Keratinocyte (primary cell): ENCODE data around the gene VASH2. TPM values are rescaled to one million over a fixed set of nuclear protein-coding genes. Genes with fewer than 3 reads are reported as not detected.
A peak's percentile ranks its signal among the peaks of the same experiment; 100 is the strongest.

Experiments used
- DNase-seq: peaks from one replicate; pipeline ENCODE4 v3.0.0-alpha.2; 2011; ENCODE audit warnings: low read depth, missing footprints, low spot score
- FAIRE-seq: peaks from 2 replicates; lab custom pipeline; 2011; peaks lifted over from hg19 to GRCh38; lab: Jason Lieb, UNC
- H2AFZ ChIP-seq: 2 replicates; pipeline ENCODE4 v1.6.0; 2012; ENCODE audit warnings: low read length, control low read depth, inconsistent platforms; ENCODE audit not compliant: control insufficient read depth
- H3K27ac ChIP-seq: 2 replicates; pipeline ENCODE4 v1.5.1; 2011; ENCODE audit warnings: low read length; ENCODE audit not compliant: control insufficient read depth, insufficient read depth
- H3K27me3 ChIP-seq: 3 replicates; pipeline ENCODE4 v1.6.0; 2011; ENCODE audit warnings: low read length; ENCODE audit not compliant: control insufficient read depth, insufficient read depth; ENCODE audit errors: extremely low read depth
- H3K36me3 ChIP-seq, 2 experiments: 2 replicates in 1 of 2; 3 replicates in 1 of 2; pipeline ENCODE4 v1.5.1; 2011; ENCODE audit warnings: low read length in 2 of 2, mild to moderate bottlenecking in 1 of 2; ENCODE audit not compliant: control insufficient read depth in 2 of 2, insufficient read depth in 2 of 2; ENCODE audit errors: extremely low read depth in 1 of 2
- H3K4me1 ChIP-seq: 3 replicates; pipeline ENCODE4 v1.5.1; 2011; ENCODE audit warnings: low read length; ENCODE audit not compliant: control insufficient read depth, insufficient read depth; ENCODE audit errors: extremely low read depth
- H3K4me2 ChIP-seq: 3 replicates; pipeline ENCODE4 v1.6.0; 2011; ENCODE audit warnings: low read depth, low read length; ENCODE audit not compliant: control insufficient read depth, insufficient read depth; ENCODE audit errors: extremely low read depth
- H3K4me3 ChIP-seq, 3 experiments: fragments of 200-600 bp in 1 of 3; sonication (generic) in 1 of 3; 2 replicates in 2 of 3; 3 replicates in 1 of 3; pipeline ENCODE4 v1.5.1; 2011 to 2016; ENCODE audit warnings: low read length in 3 of 3, mild to moderate bottlenecking in 3 of 3, control low read depth in 2 of 3, inconsistent platforms in 1 of 3, low read depth in 1 of 3, mixed read lengths in 1 of 3, mixed run types in 1 of 3, moderate library complexity in 1 of 3; ENCODE audit not compliant: control insufficient read depth in 2 of 3, insufficient read depth in 2 of 3; ENCODE audit errors: extremely low read depth in 1 of 3
- H3K79me2 ChIP-seq: 2 replicates; pipeline ENCODE4 v1.6.0; 2012; ENCODE audit warnings: low read length; ENCODE audit not compliant: control insufficient read depth, insufficient read depth
- H3K9ac ChIP-seq: 3 replicates; pipeline ENCODE4 v1.6.0; 2011; ENCODE audit warnings: low read length; ENCODE audit not compliant: control insufficient read depth, insufficient read depth; ENCODE audit errors: extremely low read depth
- H3K9me1 ChIP-seq: 3 replicates; pipeline ENCODE4 v1.6.0; 2011; ENCODE audit warnings: low read length; ENCODE audit not compliant: control insufficient read depth, insufficient read depth; ENCODE audit errors: extremely low read depth
- H3K9me3 ChIP-seq: 2 replicates; pipeline ENCODE4 v1.5.1; 2012; ENCODE audit warnings: low read depth, low read length; ENCODE audit not compliant: control insufficient read depth
- H4K20me1 ChIP-seq: 3 replicates; pipeline ENCODE4 v1.6.0; 2011; ENCODE audit warnings: low read length; ENCODE audit not compliant: control insufficient read depth, insufficient read depth; ENCODE audit errors: extremely low read depth
- CTCF ChIP-seq, 3 experiments: IDR thresholded peaks in 1 of 3; conservative IDR thresholded peaks in 1 of 3; optimal IDR thresholded peaks in 1 of 3; 2 replicates in 2 of 3; 3 replicates in 1 of 3; pipeline versions ENCODE3 to v1.5.1; 2011; ENCODE audit warnings: low read length in 3 of 3, mild to moderate bottlenecking in 3 of 3, moderate library complexity in 2 of 3, control low read depth in 1 of 3, inconsistent platforms in 1 of 3; ENCODE audit not compliant: insufficient read depth in 2 of 3; ENCODE audit errors: extremely low read depth in 1 of 3
- EZH2 ChIP-seq: IDR thresholded peaks from one replicate; pipeline ENCODE4 v1.6.1; 2012; ENCODE audit warnings: inconsistent platforms, mild to moderate bottlenecking, low read length, moderate library complexity
- dilution Hi-C: fragments of 300-500 bp; cut with MboI; formaldehyde crosslinking; loops from one replicate; pipeline ENCODE4 v1.7.0; 2020; ENCODE audit warnings: low sequenced_read_pairs; ENCODE audit not compliant: extremely low pct_ligation_motif_present
- polyA plus RNA-seq, 5 experiments: library from polyadenylated mRNA; depleted of rRNA in 3 of 5; stranded (reverse) in 3 of 5; stranded (forward) in 1 of 5; unstranded in 1 of 5; fragments of >200 nt; gene quantifications; 1 replicate in 1 of 5; 2 replicates in 3 of 5; 3 replicates in 1 of 5; pipeline versions ENCODE4 v1.2.1 to v1.2.3, GENCODE V29; 2011 to 2012; ENCODE audit warnings: missing spikeins in 2 of 5, low read depth in 1 of 5, low replicate concordance in 1 of 5

The VASH2 gene
- polyA plus RNA-seq, 1 donor (not counting 4 experiments of a cell fraction or from before 2014, with no cell fraction given), result 0.04 TPM

GRCh38 chr1:212946872-212947271, 3.5 kb upstream of the VASH2 start:
- no peak for DNase-seq
- Histone ChIP-seq H3K9me1 (no peaks in the 10 kb centered on the region), H4K20me1 (no peaks in the 10 kb centered on the region), H3K36me3 (no peaks in the 10 kb centered on the region), H3K79me2 (no peaks in the 10 kb centered on the region), H3K27me3 (peaks cover 28% of the 10 kb centered on the region), H3K9me3 (no peaks in the 10 kb centered on the region), H3K4me1 (peaks cover 6% of the 10 kb centered on the region), H3K27ac (no peak overlapping the region), H3K4me3 (no peak overlapping the region), H3K4me2 (no peak overlapping the region), H3K9ac (no peak overlapping the region), H2AFZ (no peak overlapping the region)
- dilution Hi-C loops, result no loop called here
- FAIRE-seq, result no peak
- TF ChIP-seq CTCF (optimal IDR thresholded peaks at IDR 0.05 in 1 of 3, IDR thresholded peaks at IDR 0.05 in 1 of 3, conservative IDR thresholded peaks at IDR 0.05 in 1 of 3; ENCODE audit: extremely low read depth in 1 of 3, insufficient read depth in 2 of 3, low read length in 3 of 3) (no peak), EZH2 (no peak)

GRCh38 chr1:212949771-212950170, 570 bp upstream of the VASH2 start:
- no peak overlapping the region for H2AFZ ChIP-seq
- no peak overlapping the region for H3K27ac ChIP-seq
- TF ChIP-seq CTCF (optimal IDR thresholded peaks at IDR 0.05 in 1 of 3, IDR thresholded peaks at IDR 0.05 in 1 of 3, conservative IDR thresholded peaks at IDR 0.05 in 1 of 3; ENCODE audit: extremely low read depth in 1 of 3, insufficient read depth in 2 of 3, low read length in 3 of 3) (no peak), EZH2 (no peak)
- H3K9ac ChIP-seq, result no peak overlapping the region
- no peak for FAIRE-seq
- no peaks in the 10 kb centered on the region for H4K20me1 ChIP-seq
- H3K9me1 ChIP-seq, result no peaks in the 10 kb centered on the region
- H3K4me3 ChIP-seq, result peak overlapping the region in 2 of 3 experiments; percentile 44 to 64
- no peaks in the 10 kb centered on the region for H3K9me3 ChIP-seq
- H3K36me3 ChIP-seq, result no peaks in the 10 kb centered on the region
- H3K27me3 ChIP-seq, result peaks cover 43% of the 10 kb centered on the region
- dilution Hi-C loops, result no loop called here
- peaks cover 6% of the 10 kb centered on the region for H3K4me1 ChIP-seq
- H3K79me2 ChIP-seq, result no peaks in the 10 kb centered on the region
- peak overlapping the region; percentile 87 for H3K4me2 ChIP-seq
- DNase-seq, result no peak
